GM23338 (cell line): ENCODE measurements around the gene BPI. TPM values are rescaled to one million over a fixed set of nuclear protein-coding genes. Genes with fewer than 3 reads are reported as not detected.

Source experiments
- ATAC-seq: fragments of 200-7000 bp; cut with Tn5 transposase; 3 replicates; pipeline ENCODE4 v1.9.1; 2020
- DNase-seq: peaks from one replicate; pipeline ENCODE4 v3.0.0-alpha.2; 2015; ENCODE audit warnings: low spot score
- H2AFZ ChIP-seq: fragments of 200-600 bp; sonication (generic); 2 replicates; pipeline ENCODE4 v1.8.0; 2016; ENCODE audit warnings: antibody characterized with exemption, mild to moderate bottlenecking, moderate library complexity
- H3F3A ChIP-seq: fragments of 200-600 bp; sonication (generic); replicated peaks from 2 replicates; pipeline ENCODE4 v1.8.0; 2017; ENCODE audit warnings: antibody characterized with exemption, mixed run types, low read depth
- H3K27ac ChIP-seq: fragments of 200-600 bp; sonication (generic); 2 replicates; pipeline ENCODE4 v1.6.1; 2016; ENCODE audit warnings: low read depth
- H3K27me3 ChIP-seq: fragments of 200-600 bp; sonication (generic); 2 replicates; pipeline ENCODE4 v1.8.0; 2016; ENCODE audit warnings: mild to moderate bottlenecking, mixed run types, moderate library complexity; ENCODE audit not compliant: insufficient read depth
- H3K36me3 ChIP-seq: fragments of 200-600 bp; sonication (generic); 2 replicates; pipeline ENCODE4 v1.8.0; 2016; ENCODE audit warnings: mild to moderate bottlenecking; ENCODE audit not compliant: insufficient read depth
- H3K4me1 ChIP-seq: fragments of 200-600 bp; sonication (generic); 2 replicates; pipeline ENCODE4 v1.8.0; 2016; ENCODE audit warnings: mild to moderate bottlenecking, moderate library complexity; ENCODE audit not compliant: insufficient read depth
- H3K4me2 ChIP-seq: fragments of 200-600 bp; sonication (generic); 2 replicates; pipeline ENCODE4 v1.7.1; 2017; ENCODE audit warnings: mixed run types
- H3K4me3 ChIP-seq: fragments of 200-600 bp; sonication (generic); 2 replicates; pipeline ENCODE4 v1.6.1; 2016; ENCODE audit warnings: mixed run types
- H3K79me2 ChIP-seq: fragments of 200-600 bp; sonication (generic); replicated peaks from 2 replicates; pipeline ENCODE4 v1.8.0; 2017; ENCODE audit warnings: mild to moderate bottlenecking; ENCODE audit not compliant: insufficient read depth
- H3K9me2 ChIP-seq: fragments of 200-600 bp; sonication (generic); 2 replicates; pipeline ENCODE4 v1.8.0; 2017; ENCODE audit not compliant: insufficient read depth
- H4K20me1 ChIP-seq: fragments of 200-600 bp; sonication (generic); replicated peaks from 2 replicates; pipeline ENCODE4 v1.8.0; 2017; ENCODE audit warnings: mild to moderate bottlenecking; ENCODE audit not compliant: insufficient read depth
- H3K27ac Mint-ChIP-seq: 2 replicates; pipeline ENCODE4 v1.8.0; 2020; ENCODE audit warnings: inconsistent platforms, mild to moderate bottlenecking, moderate library complexity, mixed read lengths
- H3K27me3 Mint-ChIP-seq: 3 replicates; pipeline ENCODE4 v1.8.0; 2022; ENCODE audit warnings: low read depth, mild to moderate bottlenecking, moderate library complexity, mixed read lengths, inconsistent platforms; ENCODE audit not compliant: insufficient read depth, poor library complexity
- H3K36me3 Mint-ChIP-seq: 3 replicates; pipeline ENCODE4 v1.8.0; 2021; ENCODE audit warnings: low read depth, mild to moderate bottlenecking, inconsistent platforms, moderate library complexity, mixed read lengths
- H3K4me1 Mint-ChIP-seq: 3 replicates; pipeline ENCODE4 v1.8.0; 2020; ENCODE audit warnings: mild to moderate bottlenecking, inconsistent platforms, mixed read lengths
- H3K4me3 Mint-ChIP-seq: 3 replicates; pipeline ENCODE4 v1.8.0; 2021; ENCODE audit warnings: moderate library complexity, mild to moderate bottlenecking, inconsistent platforms, mixed read lengths
- H3K9me3 Mint-ChIP-seq: 3 replicates; pipeline ENCODE4 v1.8.0; 2020; ENCODE audit warnings: moderate library complexity, mild to moderate bottlenecking, inconsistent platforms, mixed read lengths
- CREB1 ChIP-seq: fragments of 250-450 bp; sonication (Bioruptor Pico); IDR thresholded peaks from 2 replicates; pipeline ENCODE4 v1.5.0; 2020; ENCODE audit warnings: low read depth, mild to moderate bottlenecking, moderate library complexity
- EZH2 ChIP-seq: fragments of 200-600 bp; sonication (generic); IDR thresholded peaks from one replicate; pipeline ENCODE4 v1.8.0; 2017; ENCODE audit warnings: antibody characterized with exemption, mild to moderate bottlenecking, low read depth; ENCODE audit not compliant: unreplicated experiment
- JUNB ChIP-seq: IDR thresholded peaks from one replicate; pipeline ENCODE4 v1.6.1; 2016; ENCODE audit warnings: antibody characterized with exemption; ENCODE audit not compliant: unreplicated experiment
- NANOG ChIP-seq: IDR thresholded peaks from 2 replicates; pipeline ENCODE4 v1.6.1; 2016; ENCODE audit warnings: antibody characterized with exemption, borderline replicate concordance
- STAT1 ChIP-seq: IDR thresholded peaks from one replicate; pipeline ENCODE4 v1.6.1; 2016; ENCODE audit warnings: antibody characterized with exemption; ENCODE audit not compliant: unreplicated experiment
- ZNF114 ChIP-seq: fragments of 250-450 bp; sonication (Bioruptor Pico); IDR thresholded peaks from 2 replicates; pipeline ENCODE4 v1.5.0; 2020; ENCODE audit warnings: mild to moderate bottlenecking, moderate library complexity
- ZNF331 ChIP-seq: fragments of 250-450 bp; sonication (Bioruptor Pico); IDR thresholded peaks from 2 replicates; pipeline ENCODE4 v1.5.0; 2020; ENCODE audit warnings: low read depth, mild to moderate bottlenecking, moderate library complexity
- polyA plus RNA-seq: library from polyadenylated mRNA; unstranded; fragments of >200 nt; fragmentation: Nextera tagmentation; extraction: Ambion mirVana; gene quantifications from 2 replicates; pipeline ENCODE4 v1.2.1, GENCODE V29; 2016
- total RNA-seq: library from RNA; depleted of rRNA; stranded (reverse); fragments of >200 nt; shearing (Covaris generic); gene quantifications from 2 replicates; pipeline ENCODE4 v1.2.3, GENCODE V29; 2014
- TF ChIP-seq, protein P1 (sequence below): IDR thresholded peaks from 2 replicates; pipeline ENCODE4 v1.6.1; 2016; ENCODE audit warnings: antibody characterized with exemption
- TF ChIP-seq, protein P2 (sequence below): IDR thresholded peaks from one replicate; pipeline ENCODE4 v1.6.1; 2018; ENCODE audit warnings: antibody characterized with exemption; ENCODE audit not compliant: unreplicated experiment
- TF ChIP-seq, protein P3 (sequence below): fragments of 250-450 bp; sonication (Bioruptor Pico); IDR thresholded peaks from 2 replicates; pipeline ENCODE4 v1.5.0; 2020; ENCODE audit warnings: mild to moderate bottlenecking, moderate library complexity

Gene BPI
- total and polyA plus RNA-seq, 2 experiments from 2014 or later = not detected

DNA sequence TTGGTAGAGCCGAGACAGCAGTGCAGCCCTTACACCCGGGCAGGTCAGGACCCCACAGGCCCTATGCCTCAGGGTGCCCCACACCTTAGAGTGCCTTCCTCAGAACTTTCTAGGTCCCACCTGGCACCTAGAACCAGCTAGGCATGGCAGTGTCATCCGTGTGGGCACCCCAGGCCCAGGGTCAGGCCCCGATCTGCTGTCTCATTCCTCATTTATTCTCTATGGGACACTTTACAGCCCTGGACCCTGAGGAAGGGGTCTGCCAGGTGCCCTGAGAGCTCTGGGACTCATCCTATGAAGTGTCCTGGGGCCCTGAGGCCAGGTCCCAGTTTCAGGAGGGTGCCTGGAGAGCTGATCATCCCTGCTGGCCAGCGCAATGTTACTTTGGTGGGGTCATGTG lies 8.1 kb upstream of the BPI start:
- no peak for DNase-seq
- ATAC-seq = no peak
- H3K36me3 ChIP-seq = no peaks in the 10 kb centered on the region
- H4K20me1 ChIP-seq = no peaks in the 10 kb centered on the region
- H2AFZ ChIP-seq = no peak overlapping the region
- H3K4me3 Mint-ChIP-seq = no peak overlapping the region
- no peaks in the 10 kb centered on the region for H3F3A ChIP-seq
- H3K79me2 ChIP-seq = no peaks in the 10 kb centered on the region
- no peak for TF ChIP-seq CREB1 (CRISPR knock-in tag)
- TF ChIP-seq STAT1 = no peak
- TF ChIP-seq, protein P1, sequence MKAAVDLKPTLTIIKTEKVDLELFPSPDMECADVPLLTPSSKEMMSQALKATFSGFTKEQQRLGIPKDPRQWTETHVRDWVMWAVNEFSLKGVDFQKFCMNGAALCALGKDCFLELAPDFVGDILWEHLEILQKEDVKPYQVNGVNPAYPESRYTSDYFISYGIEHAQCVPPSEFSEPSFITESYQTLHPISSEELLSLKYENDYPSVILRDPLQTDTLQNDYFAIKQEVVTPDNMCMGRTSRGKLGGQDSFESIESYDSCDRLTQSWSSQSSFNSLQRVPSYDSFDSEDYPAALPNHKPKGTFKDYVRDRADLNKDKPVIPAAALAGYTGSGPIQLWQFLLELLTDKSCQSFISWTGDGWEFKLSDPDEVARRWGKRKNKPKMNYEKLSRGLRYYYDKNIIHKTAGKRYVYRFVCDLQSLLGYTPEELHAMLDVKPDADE = no peak
- TF ChIP-seq ZNF331 (CRISPR knock-in tag) = no peak
- no peak for TF ChIP-seq ZNF114
- no peak for TF ChIP-seq NANOG
- no peak for TF ChIP-seq JUNB
- TF ChIP-seq, protein P2, sequence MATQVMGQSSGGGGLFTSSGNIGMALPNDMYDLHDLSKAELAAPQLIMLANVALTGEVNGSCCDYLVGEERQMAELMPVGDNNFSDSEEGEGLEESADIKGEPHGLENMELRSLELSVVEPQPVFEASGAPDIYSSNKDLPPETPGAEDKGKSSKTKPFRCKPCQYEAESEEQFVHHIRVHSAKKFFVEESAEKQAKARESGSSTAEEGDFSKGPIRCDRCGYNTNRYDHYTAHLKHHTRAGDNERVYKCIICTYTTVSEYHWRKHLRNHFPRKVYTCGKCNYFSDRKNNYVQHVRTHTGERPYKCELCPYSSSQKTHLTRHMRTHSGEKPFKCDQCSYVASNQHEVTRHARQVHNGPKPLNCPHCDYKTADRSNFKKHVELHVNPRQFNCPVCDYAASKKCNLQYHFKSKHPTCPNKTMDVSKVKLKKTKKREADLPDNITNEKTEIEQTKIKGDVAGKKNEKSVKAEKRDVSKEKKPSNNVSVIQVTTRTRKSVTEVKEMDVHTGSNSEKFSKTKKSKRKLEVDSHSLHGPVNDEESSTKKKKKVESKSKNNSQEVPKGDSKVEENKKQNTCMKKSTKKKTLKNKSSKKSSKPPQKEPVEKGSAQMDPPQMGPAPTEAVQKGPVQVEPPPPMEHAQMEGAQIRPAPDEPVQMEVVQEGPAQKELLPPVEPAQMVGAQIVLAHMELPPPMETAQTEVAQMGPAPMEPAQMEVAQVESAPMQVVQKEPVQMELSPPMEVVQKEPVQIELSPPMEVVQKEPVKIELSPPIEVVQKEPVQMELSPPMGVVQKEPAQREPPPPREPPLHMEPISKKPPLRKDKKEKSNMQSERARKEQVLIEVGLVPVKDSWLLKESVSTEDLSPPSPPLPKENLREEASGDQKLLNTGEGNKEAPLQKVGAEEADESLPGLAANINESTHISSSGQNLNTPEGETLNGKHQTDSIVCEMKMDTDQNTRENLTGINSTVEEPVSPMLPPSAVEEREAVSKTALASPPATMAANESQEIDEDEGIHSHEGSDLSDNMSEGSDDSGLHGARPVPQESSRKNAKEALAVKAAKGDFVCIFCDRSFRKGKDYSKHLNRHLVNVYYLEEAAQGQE = no peak
- no peak overlapping the region for H3K27ac Mint-ChIP-seq
- peaks cover 26% of the 10 kb centered on the region for H3K4me1 Mint-ChIP-seq
- H3K9me2 ChIP-seq = no peaks in the 10 kb centered on the region
- H3K27ac ChIP-seq = no peak overlapping the region
- H3K27me3 ChIP-seq = no peaks in the 10 kb centered on the region
- H3K4me2 ChIP-seq = no peak overlapping the region
- no peaks in the 10 kb centered on the region for H3K36me3 Mint-ChIP-seq
- H3K4me3 ChIP-seq = no peak overlapping the region
- H3K9me3 Mint-ChIP-seq = no peaks in the 10 kb centered on the region
- no peaks in the 10 kb centered on the region for H3K4me1 ChIP-seq
- peaks cover 13% of the 10 kb centered on the region for H3K27me3 Mint-ChIP-seq

DNA sequence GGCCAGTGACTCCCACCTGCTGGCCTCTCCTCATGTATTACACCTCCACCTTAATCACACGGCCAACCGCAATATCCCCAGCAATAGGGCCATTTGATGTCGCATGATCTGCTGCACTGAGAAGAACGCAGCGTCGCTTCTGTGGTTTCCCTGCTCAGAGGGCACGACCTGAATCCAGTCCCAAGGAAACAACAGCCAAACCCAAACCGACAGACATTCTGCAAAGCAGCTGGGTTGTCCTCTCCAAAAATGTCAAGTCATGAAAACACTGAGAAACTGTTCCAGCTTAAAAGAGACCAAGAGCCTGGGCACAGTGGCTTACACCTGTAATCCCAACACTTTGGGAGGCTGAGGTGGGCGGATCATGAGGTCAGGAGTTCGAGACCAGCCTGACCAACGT lies 7.5 kb upstream of the BPI start:
- Histone ChIP-seq H3K4me1 (no peaks in the 10 kb centered on the region), H3K9me2 (no peaks in the 10 kb centered on the region), H3K4me3 (no peak overlapping the region), H2AFZ (no peak overlapping the region), H3K4me2 (no peak overlapping the region), H3K79me2 (no peaks in the 10 kb centered on the region), H3K27ac (no peak overlapping the region), H3K36me3 (no peaks in the 10 kb centered on the region), H4K20me1 (no peaks in the 10 kb centered on the region), H3F3A (no peaks in the 10 kb centered on the region), H3K27me3 (no peaks in the 10 kb centered on the region)
- H3K4me1 Mint-ChIP-seq = peaks cover 23% of the 10 kb centered on the region
- H3K9me3 Mint-ChIP-seq = no peaks in the 10 kb centered on the region
- no peak overlapping the region for H3K27ac Mint-ChIP-seq
- H3K4me3 Mint-ChIP-seq = no peak overlapping the region
- ATAC-seq (no peak), DNase-seq (no peak)
- no peaks in the 10 kb centered on the region for H3K36me3 Mint-ChIP-seq
- peaks cover 10% of the 10 kb centered on the region for H3K27me3 Mint-ChIP-seq
- TF ChIP-seq EZH2 = no peak
- no peak for TF ChIP-seq ZNF114
- TF ChIP-seq, protein P3, sequence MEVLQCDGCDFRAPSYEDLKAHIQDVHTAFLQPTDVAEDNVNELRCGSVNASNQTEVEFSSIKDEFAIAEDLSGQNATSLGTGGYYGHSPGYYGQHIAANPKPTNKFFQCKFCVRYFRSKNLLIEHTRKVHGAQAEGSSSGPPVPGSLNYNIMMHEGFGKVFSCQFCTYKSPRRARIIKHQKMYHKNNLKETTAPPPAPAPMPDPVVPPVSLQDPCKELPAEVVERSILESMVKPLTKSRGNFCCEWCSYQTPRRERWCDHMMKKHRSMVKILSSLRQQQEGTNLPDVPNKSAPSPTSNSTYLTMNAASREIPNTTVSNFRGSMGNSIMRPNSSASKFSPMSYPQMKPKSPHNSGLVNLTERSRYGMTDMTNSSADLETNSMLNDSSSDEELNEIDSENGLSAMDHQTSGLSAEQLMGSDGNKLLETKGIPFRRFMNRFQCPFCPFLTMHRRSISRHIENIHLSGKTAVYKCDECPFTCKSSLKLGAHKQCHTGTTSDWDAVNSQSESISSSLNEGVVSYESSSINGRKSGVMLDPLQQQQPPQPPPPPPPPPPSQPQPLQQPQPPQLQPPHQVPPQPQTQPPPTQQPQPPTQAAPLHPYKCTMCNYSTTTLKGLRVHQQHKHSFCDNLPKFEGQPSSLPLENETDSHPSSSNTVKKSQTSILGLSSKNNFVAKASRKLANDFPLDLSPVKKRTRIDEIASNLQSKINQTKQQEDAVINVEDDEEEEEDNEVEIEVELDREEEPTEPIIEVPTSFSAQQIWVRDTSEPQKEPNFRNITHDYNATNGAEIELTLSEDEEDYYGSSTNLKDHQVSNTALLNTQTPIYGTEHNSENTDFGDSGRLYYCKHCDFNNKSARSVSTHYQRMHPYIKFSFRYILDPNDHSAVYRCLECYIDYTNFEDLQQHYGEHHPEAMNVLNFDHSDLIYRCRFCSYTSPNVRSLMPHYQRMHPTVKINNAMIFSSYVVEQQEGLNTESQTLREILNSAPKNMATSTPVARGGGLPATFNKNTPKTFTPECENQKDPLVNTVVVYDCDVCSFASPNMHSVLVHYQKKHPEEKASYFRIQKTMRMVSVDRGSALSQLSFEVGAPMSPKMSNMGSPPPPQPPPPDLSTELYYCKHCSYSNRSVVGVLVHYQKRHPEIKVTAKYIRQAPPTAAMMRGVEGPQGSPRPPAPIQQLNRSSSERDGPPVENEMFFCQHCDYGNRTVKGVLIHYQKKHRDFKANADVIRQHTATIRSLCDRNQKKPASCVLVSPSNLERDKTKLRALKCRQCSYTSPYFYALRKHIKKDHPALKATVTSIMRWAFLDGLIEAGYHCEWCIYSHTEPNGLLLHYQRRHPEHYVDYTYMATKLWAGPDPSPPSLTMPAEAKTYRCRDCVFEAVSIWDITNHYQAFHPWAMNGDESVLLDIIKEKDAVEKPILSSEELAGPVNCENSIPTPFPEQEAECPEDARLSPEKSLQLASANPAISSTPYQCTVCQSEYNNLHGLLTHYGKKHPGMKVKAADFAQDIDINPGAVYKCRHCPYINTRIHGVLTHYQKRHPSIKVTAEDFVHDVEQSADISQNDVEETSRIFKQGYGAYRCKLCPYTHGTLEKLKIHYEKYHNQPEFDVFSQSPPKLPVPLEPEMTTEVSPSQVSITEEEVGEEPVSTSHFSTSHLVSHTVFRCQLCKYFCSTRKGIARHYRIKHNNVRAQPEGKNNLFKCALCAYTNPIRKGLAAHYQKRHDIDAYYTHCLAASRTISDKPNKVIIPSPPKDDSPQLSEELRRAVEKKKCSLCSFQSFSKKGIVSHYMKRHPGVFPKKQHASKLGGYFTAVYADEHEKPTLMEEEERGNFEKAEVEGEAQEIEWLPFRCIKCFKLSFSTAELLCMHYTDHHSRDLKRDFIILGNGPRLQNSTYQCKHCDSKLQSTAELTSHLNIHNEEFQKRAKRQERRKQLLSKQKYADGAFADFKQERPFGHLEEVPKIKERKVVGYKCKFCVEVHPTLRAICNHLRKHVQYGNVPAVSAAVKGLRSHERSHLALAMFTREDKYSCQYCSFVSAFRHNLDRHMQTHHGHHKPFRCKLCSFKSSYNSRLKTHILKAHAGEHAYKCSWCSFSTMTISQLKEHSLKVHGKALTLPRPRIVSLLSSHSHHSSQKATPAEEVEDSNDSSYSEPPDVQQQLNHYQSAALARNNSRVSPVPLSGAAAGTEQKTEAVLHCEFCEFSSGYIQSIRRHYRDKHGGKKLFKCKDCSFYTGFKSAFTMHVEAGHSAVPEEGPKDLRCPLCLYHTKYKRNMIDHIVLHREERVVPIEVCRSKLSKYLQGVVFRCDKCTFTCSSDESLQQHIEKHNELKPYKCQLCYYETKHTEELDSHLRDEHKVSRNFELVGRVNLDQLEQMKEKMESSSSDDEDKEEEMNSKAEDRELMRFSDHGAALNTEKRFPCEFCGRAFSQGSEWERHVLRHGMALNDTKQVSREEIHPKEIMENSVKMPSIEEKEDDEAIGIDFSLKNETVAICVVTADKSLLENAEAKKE (CRISPR knock-in tag) = no peak
- no peak for TF ChIP-seq JUNB
- no peak for TF ChIP-seq NANOG
